Activated T-helper 1 cell treated with Interleukin-2 at 50 U/mL for 16 hours (primary cell): ENCODE measurements around the gene RNF34.
A peak's percentile ranks its signal among the peaks of the same experiment; 100 is the strongest.

Experiments
- DNase-seq: peaks from one replicate; pipeline ENCODE4 v3.0.0-alpha.2; 2020; ENCODE audit warnings: low read depth

RNF34 gene

DNA sequence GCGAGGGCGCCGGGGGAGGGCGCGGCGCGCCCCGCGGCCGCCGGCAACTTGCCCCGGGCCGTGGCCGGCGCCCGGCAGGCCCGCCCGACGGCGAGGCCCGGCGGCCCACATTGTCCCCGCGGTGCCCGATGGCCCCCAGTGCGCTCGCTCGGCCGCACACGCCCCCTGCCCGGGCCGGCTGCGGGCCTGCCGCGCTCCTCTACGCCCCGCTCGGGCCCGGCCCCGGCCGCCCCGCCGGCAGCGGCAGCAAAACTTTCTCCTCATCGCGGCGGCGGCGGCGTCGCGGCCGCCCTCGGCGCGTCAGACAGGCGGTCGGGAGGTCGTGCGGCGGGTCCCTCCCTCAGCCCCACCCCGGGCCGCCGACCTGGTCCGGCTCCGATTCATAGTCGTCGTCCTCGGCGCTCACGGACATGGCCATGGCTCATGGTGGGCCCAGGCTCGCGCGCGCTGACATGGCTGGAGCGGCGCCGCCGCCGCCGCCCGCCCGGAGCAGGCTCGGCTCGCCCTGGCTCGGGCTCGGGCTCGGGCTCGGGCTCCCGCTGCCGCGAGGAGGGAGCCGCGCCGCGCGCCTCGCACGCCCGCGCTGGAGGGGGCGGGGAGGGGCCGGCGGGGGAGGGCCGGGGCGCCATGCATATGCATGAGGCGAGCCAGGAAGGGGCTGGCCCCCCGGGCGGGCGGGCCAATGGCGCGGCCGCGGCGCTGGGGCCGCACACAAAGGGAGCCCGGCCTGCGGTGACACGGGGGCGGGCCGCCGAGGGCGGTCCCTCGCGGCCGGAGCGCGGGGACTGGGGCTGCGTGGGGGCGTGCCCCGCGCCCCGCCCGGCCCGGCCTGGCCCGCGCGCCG is 67.1 kb downstream of the RNF34 start:
- DNase-seq: peak; percentile 88

DNA sequence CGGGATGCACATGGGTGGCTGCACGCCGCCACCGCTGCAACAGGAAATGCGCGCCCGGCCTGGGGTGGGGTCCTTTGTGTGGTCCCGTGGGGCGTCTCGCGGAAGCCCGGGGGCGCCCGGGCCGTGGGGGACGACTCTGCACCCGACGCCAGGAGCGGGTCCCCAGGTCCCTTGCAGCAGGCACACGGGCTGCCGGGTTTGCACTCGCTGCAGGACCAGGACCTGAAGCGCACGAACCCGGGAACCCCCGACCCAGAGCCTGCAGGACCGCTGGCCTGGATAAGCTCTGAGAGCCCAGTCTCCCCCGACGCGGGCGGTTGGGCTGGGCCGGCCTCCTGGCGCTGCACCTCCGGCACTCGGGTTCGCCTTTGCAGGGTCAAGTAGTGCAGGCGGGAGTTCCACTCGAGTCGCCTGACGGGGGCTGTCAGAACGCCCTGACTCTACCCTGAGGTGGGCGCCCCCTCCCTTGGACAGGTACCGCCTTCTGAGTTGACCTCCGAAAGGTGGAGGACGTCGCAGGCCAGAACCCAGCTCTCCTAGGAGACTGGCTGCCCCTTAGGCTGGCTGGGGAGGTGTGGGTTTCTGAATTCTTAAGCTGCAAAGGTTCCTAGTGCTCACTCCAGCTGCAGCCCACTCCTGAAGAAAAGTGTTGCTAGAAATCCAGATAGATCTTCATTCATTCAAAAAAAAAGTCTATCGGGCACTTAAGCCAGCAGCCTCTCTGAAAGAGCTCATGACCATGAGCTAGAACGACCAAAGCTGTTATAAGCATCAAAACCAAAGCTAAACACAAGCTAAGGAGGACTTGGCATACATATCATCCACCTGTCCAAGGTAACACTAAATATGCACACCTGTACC is 68.0 kb downstream of the RNF34 start:
- no peak for DNase-seq

DNA sequence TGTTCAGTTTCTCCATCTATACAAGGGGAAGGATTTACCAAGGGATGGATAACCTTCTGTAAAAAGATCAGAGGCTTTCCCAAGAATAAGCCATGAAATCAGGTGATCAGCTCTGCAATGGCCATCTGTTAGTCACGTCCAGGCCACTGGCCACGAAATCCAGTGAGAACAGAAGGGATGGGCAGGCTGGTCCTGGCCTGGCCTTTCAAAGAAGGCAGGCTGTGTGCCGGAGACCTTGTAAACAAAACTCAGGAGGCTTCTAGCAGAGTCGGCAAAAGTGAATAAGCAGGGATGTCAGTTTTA is 68.5 kb downstream of the RNF34 start:
- no peak for DNase-seq

DNA sequence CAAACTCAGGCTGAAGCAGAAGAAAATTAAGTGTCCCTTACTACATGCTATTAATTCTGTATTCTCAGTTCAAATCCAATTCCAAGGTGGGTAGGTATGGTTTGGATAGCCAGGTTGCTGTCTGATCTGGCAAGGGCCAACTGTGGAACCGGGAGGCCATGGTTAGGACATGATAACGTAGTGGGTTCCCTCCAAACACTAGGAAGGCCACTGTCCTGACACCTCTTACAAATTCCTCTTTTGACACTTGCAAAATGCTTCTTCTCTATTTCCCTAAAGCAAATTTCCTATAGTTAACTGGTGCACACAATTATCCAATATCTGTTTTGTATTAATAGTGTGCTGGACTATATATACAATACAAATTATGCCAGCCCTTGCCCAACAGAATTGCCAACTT is 70.8 kb downstream of the RNF34 start:
- DNase-seq: no peak

DNA sequence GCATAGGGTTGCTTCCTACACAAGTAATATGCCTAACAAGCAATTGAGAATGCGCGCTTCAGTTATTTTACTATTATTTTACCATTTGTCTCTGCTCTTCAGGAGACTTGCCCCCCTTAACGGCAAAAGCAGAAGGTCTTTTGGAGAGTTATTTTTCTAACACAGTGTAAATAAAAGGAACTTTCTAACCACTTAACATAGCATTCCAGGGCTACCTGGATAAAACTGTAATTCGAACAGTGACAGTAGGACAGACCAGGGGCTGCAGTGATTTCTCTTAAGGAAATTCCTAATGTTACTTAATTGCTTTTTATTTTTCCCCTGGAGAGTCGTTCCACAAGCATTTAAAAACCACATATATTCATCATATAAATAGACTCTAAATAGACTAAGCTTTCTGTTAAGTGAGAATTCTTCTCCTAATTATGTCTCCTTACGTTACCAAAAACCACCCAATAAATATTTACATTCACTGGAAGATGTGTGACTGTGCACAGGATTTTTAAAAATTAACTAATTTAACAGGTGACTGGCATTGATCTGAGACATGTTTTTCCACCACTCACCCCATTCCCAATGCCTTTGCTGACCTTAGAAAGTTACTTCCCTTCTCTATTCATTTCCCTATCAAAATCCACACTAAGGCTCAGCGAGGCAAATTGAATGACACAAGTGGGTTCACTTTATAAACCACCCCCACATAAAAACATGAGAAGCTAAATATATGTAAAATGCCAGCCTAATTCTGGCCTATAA is 72.4 kb downstream of the RNF34 start:
- DNase-seq: no peak
